NCI-H1417 treated with DMSO at 0.1 percent for 48 hours (cell line): ENCODE measurements around the gene MAGOH.
"Not testable (repeated sequence)": the region's sequence is repeated elsewhere in the genome, so short reads cannot be mapped to it uniquely, and the experiment has no call there.

Experiments used
- DNase-seq: peaks from one replicate; lab custom pipeline; 2025; lab: John Stamatoyannopoulos, UW

The MAGOH gene

GRCh38 chr1:53186533-53186932 is 51.8 kb downstream of the MAGOH start:
- DNase-seq = no peak

GRCh38 chr1:53185955-53186297 is 52.4 kb downstream of the MAGOH start:
- DNase-seq = not testable (repeated sequence)

- DNase-seq = no peak
Measured at GRCh38 chr1:53183095-53183990, 55.0 kb downstream of the MAGOH start.

GRCh38 chr1:53182716-53183094 is 55.6 kb downstream of the MAGOH start:
- DNase-seq = no peak

GRCh38 chr1:53182111-53182593 is 56.2 kb downstream of the MAGOH start:
- DNase-seq = no peak

GRCh38 chr1:53180951-53181350 is 57.4 kb downstream of the MAGOH start:
- no peak for DNase-seq

- no peak for DNase-seq
Measured at GRCh38 chr1:53180226-53180625, 58.1 kb downstream of the MAGOH start.
